GM23338 (cell line): ENCODE measurements around the gene CASTOR1.

Experiments used
- CTCF ChIP-seq, 2 experiments: fragments of 200-600 bp in 1 of 2; sonication (generic) in 1 of 2; conservative IDR thresholded peaks; 2 replicates each; pipeline versions ENCODE4 v1.5.1 to v1.6.1; 2016 to 2017; ENCODE audit warnings: antibody characterized with exemption in 2 of 2, low read depth in 2 of 2, mild to moderate bottlenecking in 2 of 2, moderate library complexity in 1 of 2
- EZH2 ChIP-seq: fragments of 200-600 bp; sonication (generic); IDR thresholded peaks from one replicate; pipeline ENCODE4 v1.8.0; 2017; ENCODE audit warnings: antibody characterized with exemption, mild to moderate bottlenecking, low read depth; ENCODE audit not compliant: unreplicated experiment
- EZH2phosphoT487 ChIP-seq: fragments of 200-600 bp; sonication (generic); IDR thresholded peaks from one replicate; pipeline ENCODE4 v1.8.1; 2018; ENCODE audit warnings: antibody characterized with exemption; ENCODE audit not compliant: unreplicated experiment
- NANOG ChIP-seq: IDR thresholded peaks from 2 replicates; pipeline ENCODE4 v1.6.1; 2016; ENCODE audit warnings: antibody characterized with exemption, borderline replicate concordance
- POLR2AphosphoS5 ChIP-seq: IDR thresholded peaks from 2 replicates; pipeline ENCODE4 v1.6.1; 2016; ENCODE audit warnings: antibody characterized with exemption, low read depth
- REST ChIP-seq: IDR thresholded peaks from one replicate; pipeline ENCODE4 v1.6.1; 2018; ENCODE audit warnings: antibody characterized with exemption; ENCODE audit not compliant: unreplicated experiment
- STAT1 ChIP-seq: IDR thresholded peaks from one replicate; pipeline ENCODE4 v1.6.1; 2016; ENCODE audit warnings: antibody characterized with exemption; ENCODE audit not compliant: unreplicated experiment
- ZNF114 ChIP-seq: fragments of 250-450 bp; sonication (Bioruptor Pico); IDR thresholded peaks from 2 replicates; pipeline ENCODE4 v1.5.0; 2020; ENCODE audit warnings: mild to moderate bottlenecking, moderate library complexity

- no peak for TF ChIP-seq EZH2
- TF ChIP-seq REST = no peak
- TF ChIP-seq STAT1 = no peak
- no peak for TF ChIP-seq CTCF (conservative IDR thresholded peaks at IDR 0.05; ENCODE audit: low read depth in 2 of 2)
- no peak for TF ChIP-seq POLR2AphosphoS5
- TF ChIP-seq EZH2phosphoT487 = no peak
- TF ChIP-seq NANOG = no peak
- no peak for TF ChIP-seq ZNF114 (CRISPR knock-in tag)
Observed at GRCh38 chr22:30285846-30286200, 3.5 kb downstream of the CASTOR1 start.
